Right lobe of liver (tissue), 6 donors: ENCODE results near the gene AP5M1. TPM values are rescaled to one million over a fixed set of nuclear protein-coding genes. Genes with fewer than 3 reads are reported as not detected.
"Not testable (repeated sequence)": the region's sequence is repeated elsewhere in the genome, so short reads cannot be mapped to it uniquely, and the experiment has no call there.

Experiments used
- ATAC-seq, 4 donors: fragments of 200-7000 bp; cut with Tn5 transposase; one replicate each; pipeline ENCODE4 v1.9.1; 2020; ENCODE audit warnings: mild to moderate bottlenecking in 4 of 4, moderate library complexity in 4 of 4
- DNase-seq, 3 donors: peaks; one replicate each; pipeline ENCODE4 v3.0.0-alpha.2; 2020
- H3K27ac ChIP-seq, 3 donors: fragments of 200-600 bp; one replicate each; pipeline ENCODE4 v1.8.0; 2022
- H3K27me3 ChIP-seq, 2 donors: fragments of 200-600 bp; one replicate each; pipeline ENCODE4 v1.8.0; 2022
- H3K36me3 ChIP-seq, 4 donors: fragments of 200-600 bp; sonication (generic) in 1 of 4; one replicate each; pipeline versions ENCODE4 v1.5.1 to v1.8.0; 2017 to 2022; ENCODE audit warnings: control low read depth in 1 of 4
- H3K4me1 ChIP-seq, 4 donors: fragments of 200-600 bp; sonication (generic) in 1 of 4; one replicate each; pipeline versions ENCODE4 v1.5.1 to v1.8.0; 2017 to 2022; ENCODE audit warnings: control low read depth in 1 of 4
- H3K4me3 ChIP-seq, 3 donors: fragments of 200-600 bp; one replicate each; pipeline ENCODE4 v1.8.0; 2022
- H3K9me3 ChIP-seq, 4 donors: fragments of 200-600 bp; sonication (generic) in 1 of 4; one replicate each; pipeline versions ENCODE4 v1.5.1 to v1.8.0; 2017 to 2022; ENCODE audit warnings: control low read depth in 1 of 4
- POLR2A ChIP-seq: fragments of 450-650 bp; IDR thresholded peaks from one replicate; pipeline ENCODE4 v1.6.1; 2017; ENCODE audit warnings: antibody characterized with exemption, mild to moderate bottlenecking
- WGBS: methylation state at CpG from one replicate; pipeline ENCODE4 v1.1.6; 2018; ENCODE audit warnings: low coverage, low lambda C conversion rate; ENCODE audit not compliant: insufficient coverage; ENCODE audit errors: missing lambda C conversion rate; 5-methylcytosine and 5-hydroxymethylcytosine counted together
- intact Hi-C, 2 donors: fragments of 100-400 bp; cut with DNase I; formaldehyde crosslinking; loops; one replicate each; pipeline versions ENCODE4 v1.11.2 to v1.14.1; 2022
- total RNA-seq, 6 experiments: library from RNA; depleted of rRNA in 2 of 6; stranded (reverse); fragments of >200 nt in 2 of 6; fragmentation: NEBNext Ultra II Directional in 3 of 6; extraction: Animal tissue kit (Norgen Biotek cat#: 25700) in 3 of 6; gene quantifications; one replicate each; pipeline versions ENCODE4 v1.1.0 to v1.2.4, GENCODE V29; 2016 to 2023
- TF ChIP-seq, protein P1 (sequence below), 4 donors: fragments of 200-600 bp in 3 of 4; fragments of 450-650 bp in 1 of 4; IDR thresholded peaks; one replicate each; pipeline versions ENCODE4 v1.5.1 to v1.8.0; 2016 to 2022; ENCODE audit warnings: antibody characterized with exemption in 4 of 4, mild to moderate bottlenecking in 2 of 4
- donor health status: DM: no; HTN: yes; CAD: no.
- donor health status: DM: no; HTN: no; CAD: no.
- donor health status: DM: no; HTN: no; CAD: no.
- donor health status: DM: no; HTN: yes; CAD: no.
- donor health status: DM: no; HTN: yes; CAD: no.

The AP5M1 gene
- total RNA-seq, 6 experiments from 2014 or later, result 18.1 to 25.1 (median 21.6) TPM

DNA sequence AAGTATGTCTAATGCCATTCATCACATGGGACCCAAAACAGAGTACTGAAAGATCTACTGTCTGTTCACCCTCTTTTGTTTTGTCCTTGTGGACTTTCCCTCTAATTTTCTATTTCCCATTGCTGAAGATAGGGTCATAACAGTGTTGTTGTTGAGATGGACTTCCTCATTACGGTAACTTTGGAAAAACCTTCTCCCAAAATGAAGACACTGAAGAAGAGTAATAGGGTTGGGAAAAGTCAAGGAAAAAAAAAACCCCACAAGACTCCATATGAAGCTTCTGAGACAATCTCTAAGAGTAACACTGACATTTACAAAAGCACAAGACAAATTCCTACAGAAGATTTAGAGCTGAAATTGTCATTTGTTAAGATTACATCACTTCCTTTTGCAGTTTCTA, 36.8 kb upstream of the AP5M1 start:
- no peak overlapping the region for H3K27ac ChIP-seq
- DNase-seq (no peak), ATAC-seq (no peak)
- TF ChIP-seq POLR2A, result no peak
- TF ChIP-seq, protein P1, sequence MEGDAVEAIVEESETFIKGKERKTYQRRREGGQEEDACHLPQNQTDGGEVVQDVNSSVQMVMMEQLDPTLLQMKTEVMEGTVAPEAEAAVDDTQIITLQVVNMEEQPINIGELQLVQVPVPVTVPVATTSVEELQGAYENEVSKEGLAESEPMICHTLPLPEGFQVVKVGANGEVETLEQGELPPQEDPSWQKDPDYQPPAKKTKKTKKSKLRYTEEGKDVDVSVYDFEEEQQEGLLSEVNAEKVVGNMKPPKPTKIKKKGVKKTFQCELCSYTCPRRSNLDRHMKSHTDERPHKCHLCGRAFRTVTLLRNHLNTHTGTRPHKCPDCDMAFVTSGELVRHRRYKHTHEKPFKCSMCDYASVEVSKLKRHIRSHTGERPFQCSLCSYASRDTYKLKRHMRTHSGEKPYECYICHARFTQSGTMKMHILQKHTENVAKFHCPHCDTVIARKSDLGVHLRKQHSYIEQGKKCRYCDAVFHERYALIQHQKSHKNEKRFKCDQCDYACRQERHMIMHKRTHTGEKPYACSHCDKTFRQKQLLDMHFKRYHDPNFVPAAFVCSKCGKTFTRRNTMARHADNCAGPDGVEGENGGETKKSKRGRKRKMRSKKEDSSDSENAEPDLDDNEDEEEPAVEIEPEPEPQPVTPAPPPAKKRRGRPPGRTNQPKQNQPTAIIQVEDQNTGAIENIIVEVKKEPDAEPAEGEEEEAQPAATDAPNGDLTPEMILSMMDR (IDR thresholded peaks at IDR 0.05), result no peak
- no peaks in the 10 kb centered on the region for H3K9me3 ChIP-seq
- H3K27me3 ChIP-seq, result no peaks in the 10 kb centered on the region
- peaks cover 0 to 25% (median 3%) of the 10 kb centered on the region in 4 donors for H3K36me3 ChIP-seq
- WGBS, result 65% methylated on average over 1 of the region's 1 CpG
- no peak overlapping the region for H3K4me3 ChIP-seq
- no peaks in the 10 kb centered on the region for H3K4me1 ChIP-seq
- intact Hi-C loops, result no loop called here

DNA sequence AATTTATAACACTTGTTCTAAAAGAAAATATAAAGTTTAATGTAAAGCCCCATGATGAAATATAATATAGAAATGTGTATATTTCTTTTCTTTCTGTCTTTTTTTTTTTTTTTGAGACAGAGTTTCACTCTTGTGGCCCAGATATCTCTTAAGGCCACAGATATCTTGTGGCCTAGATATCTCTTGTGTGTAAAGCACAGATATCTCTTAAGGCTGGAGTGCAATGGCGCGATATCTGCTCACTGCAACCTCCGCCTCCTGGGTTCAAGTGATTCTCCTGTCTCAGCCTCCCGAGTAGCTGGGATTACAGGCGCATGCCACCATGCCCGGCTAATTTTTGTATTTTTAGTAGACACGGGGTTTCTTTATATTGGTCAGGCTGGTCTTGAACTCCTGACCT, 28.7 kb upstream of the AP5M1 start:
- 93% methylated on average over 7 of the region's 7 CpGs for WGBS
- DNase-seq, H3K4me1 ChIP-seq, ATAC-seq, H3K27me3 ChIP-seq, H3K36me3 ChIP-seq, H3K27ac ChIP-seq, H3K9me3 ChIP-seq, intact Hi-C loops, H3K4me3 ChIP-seq: not testable (repeated sequence)

DNA sequence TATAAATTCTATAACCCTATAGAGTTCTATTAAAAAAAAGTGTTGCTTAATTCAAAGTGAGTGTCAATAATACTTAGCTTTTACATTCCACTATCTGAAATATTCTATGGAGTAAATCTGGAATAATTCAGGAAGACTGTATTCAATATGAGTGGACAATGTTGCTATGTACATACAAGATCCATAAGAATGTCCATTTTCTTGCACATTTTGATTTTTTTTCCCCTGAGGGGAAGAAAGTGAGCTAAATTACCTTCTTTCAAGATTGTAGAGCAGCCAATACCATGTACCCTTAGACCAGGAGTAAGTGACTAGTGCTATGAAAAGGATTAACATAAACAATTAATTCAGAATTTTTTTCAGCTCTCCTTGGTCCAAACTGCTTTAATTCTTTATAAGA, 25.5 kb upstream of the AP5M1 start:
- H3K36me3 ChIP-seq, result peaks cover 0 to 6% (median 0%) of the 10 kb centered on the region in 4 donors
- intact Hi-C loops, result no loop called here
- no peak for DNase-seq

DNA sequence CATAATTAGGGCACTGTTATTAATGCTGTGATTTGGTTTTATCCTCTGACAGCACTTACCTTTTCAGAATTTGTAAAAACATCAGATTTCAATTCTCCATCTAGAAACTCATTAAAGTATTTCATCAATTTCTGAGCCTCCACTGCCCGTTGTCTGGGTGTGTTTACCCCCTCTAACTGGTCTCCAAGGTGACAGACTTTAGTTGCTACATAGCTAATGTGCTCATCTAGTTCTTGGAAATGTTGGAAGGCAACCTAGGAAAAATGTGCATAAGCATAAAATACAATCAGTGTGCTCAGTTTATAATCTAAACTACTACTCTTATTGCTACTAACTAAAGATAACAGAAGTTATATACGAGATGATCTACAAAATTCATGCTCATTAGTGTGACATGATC, 24.7 kb upstream of the AP5M1 start:
- Histone ChIP-seq H3K4me3 (no peak overlapping the region), H3K9me3 (no peaks in the 10 kb centered on the region), H3K27me3 (no peaks in the 10 kb centered on the region), H3K36me3 (peaks cover 0 to 2% (median 0%) of the 10 kb centered on the region in 4 donors), H3K27ac (no peak overlapping the region), H3K4me1 (no peaks in the 10 kb centered on the region)
- 69% methylated on average over 2 of the region's 2 CpGs for WGBS
- intact Hi-C loops, result no loop called here
- DNase-seq, result no peak
- no peak for ATAC-seq
- no peak for TF ChIP-seq POLR2A
- TF ChIP-seq, protein P1 (IDR thresholded peaks at IDR 0.05), result no peak

More for the DNA sequence above, 25.5 kb upstream of the AP5M1 start:
- Histone ChIP-seq H3K27me3 (no peaks in the 10 kb centered on the region), H3K4me1 (no peaks in the 10 kb centered on the region), H3K27ac (no peak overlapping the region), H3K4me3 (no peak overlapping the region), H3K9me3 (no peaks in the 10 kb centered on the region)
- TF ChIP-seq, protein P1 (IDR thresholded peaks at IDR 0.05), result no peak
- no peak for TF ChIP-seq POLR2A
- no peak for ATAC-seq

DNA sequence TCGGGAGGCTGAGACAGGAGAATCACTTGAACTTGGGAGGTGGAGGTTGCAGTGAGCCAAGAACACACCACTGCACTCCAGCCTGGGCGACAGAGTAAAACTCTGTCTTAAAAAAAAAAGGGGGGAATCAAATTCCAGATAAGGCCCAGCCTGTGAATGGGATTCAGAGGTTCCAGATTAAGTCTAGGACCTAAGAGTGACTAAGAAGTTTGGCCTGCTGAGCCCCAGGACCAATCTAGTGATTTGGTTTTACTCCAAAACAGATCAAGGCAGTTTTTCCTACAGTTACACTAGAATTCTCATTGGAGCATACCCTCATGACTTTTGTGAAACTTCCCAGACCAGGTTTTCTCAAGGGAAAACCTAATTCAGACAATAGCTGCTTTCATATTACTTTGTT, 22.8 kb upstream of the AP5M1 start:
- intact Hi-C loops, result no loop called here
- ATAC-seq, result no peak
- TF ChIP-seq, protein P1 (IDR thresholded peaks at IDR 0.05), result no peak
- no peak for TF ChIP-seq POLR2A
- 89% methylated on average over 2 of the region's 2 CpGs for WGBS
- Histone ChIP-seq H3K4me3 (no peak overlapping the region), H3K27ac (no peak overlapping the region), H3K36me3 (no peaks in the 10 kb centered on the region), H3K4me1 (no peaks in the 10 kb centered on the region), H3K9me3 (no peaks in the 10 kb centered on the region), H3K27me3 (no peaks in the 10 kb centered on the region)
- no peak for DNase-seq
